HUDEP-2 (cell line): ENCODE measurements around the gene PCDHA4.

Experiments used
- DNase-seq, 76 experiments: peaks; one replicate each; lab custom pipeline; 2025; ENCODE audit not compliant: unreplicated experiment in 76 of 76; lab: John Stamatoyannopoulos, UW

The PCDHA4 gene

DNA sequence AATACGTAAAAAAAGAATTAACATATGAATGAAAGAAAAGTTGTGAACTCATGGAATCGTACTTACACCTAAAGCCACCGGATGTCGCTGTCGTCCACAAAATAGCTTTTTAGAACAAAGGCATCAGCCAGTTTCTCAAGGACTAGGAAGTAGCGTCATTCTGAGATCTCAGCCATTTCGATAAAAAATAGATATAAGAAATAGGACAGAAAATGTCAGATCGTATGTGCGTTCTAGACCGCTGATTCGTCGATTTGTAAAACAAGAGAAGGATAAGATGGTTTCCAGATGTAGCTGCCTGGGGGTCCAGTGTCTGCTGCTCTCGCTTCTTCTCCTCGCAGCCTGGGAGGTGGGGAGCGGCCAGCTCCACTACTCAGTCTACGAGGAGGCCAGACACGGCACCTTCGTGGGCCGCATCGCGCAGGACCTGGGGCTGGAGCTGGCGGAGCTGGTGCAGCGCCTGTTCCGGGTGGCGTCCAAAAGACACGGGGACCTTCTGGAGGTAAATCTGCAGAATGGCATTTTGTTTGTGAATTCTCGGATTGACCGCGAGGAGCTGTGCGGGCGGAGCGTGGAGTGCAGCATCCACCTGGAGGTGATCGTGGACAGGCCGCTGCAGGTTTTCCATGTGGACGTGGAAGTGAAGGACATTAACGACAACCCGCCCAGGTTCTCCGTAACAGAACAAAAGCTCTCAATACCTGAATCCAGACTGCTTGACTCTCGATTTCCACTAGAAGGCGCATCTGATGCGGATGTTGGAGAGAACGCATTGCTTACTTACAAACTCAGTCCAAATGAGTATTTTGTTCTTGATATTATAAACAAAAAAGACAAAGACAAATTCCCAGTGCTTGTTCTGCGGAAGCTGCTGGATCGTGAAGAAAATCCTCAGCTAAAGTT, 49.2 kb downstream of the PCDHA4 start, which contains the start of gene PCDHA10:
PCDHA10 (plus strand) TSS at position 126 of the 903 bp plus-strand sequence; CDS start at position 278, 152 bp downstream.
- no peak for DNase-seq

DNA sequence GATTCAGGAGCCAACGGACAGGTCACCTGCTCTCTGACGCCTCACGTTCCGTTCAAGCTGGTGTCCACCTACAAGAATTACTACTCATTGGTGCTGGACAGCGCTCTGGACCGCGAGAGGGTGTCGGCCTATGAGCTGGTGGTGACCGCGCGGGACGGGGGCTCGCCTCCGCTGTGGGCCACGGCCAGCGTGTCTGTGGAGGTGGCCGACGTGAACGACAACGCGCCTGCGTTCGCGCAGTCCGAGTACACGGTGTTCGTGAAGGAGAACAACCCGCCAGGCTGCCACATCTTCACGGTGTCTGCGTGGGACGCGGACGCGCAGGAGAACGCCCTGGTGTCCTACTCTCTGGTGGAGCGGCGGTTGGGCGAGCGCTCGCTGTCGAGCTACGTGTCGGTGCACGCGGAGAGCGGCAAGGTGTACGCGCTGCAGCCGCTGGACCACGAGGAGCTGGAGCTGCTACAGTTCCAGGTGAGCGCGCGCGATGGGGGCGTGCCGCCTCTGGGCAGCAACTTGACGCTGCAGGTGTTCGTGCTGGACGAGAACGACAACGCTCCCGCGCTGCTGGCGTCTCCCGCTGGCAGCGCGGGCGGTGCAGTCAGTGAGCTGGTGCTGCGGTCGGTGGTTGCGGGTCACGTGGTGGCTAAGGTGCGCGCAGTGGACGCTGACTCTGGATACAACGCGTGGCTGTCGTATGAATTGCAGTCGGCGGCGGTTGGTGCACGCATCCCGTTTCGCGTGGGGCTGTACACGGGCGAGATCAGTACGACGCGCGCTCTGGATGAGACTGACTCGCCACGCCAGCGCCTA, 50.5 kb downstream of the PCDHA4 start:
- no peak for DNase-seq

DNA sequence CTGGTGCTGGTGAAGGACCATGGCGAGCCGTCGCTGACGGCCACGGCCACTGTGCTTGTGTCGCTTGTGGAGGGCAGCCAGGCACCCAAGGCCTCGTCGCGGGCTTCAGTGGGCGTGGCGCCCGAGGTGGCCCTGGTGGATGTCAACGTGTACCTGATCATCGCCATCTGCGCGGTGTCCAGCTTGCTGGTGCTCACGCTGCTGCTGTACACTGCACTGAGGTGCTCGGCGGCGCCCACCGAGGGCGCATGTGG, 51.0 kb downstream of the PCDHA4 start:
- DNase-seq, result no peak

DNA sequence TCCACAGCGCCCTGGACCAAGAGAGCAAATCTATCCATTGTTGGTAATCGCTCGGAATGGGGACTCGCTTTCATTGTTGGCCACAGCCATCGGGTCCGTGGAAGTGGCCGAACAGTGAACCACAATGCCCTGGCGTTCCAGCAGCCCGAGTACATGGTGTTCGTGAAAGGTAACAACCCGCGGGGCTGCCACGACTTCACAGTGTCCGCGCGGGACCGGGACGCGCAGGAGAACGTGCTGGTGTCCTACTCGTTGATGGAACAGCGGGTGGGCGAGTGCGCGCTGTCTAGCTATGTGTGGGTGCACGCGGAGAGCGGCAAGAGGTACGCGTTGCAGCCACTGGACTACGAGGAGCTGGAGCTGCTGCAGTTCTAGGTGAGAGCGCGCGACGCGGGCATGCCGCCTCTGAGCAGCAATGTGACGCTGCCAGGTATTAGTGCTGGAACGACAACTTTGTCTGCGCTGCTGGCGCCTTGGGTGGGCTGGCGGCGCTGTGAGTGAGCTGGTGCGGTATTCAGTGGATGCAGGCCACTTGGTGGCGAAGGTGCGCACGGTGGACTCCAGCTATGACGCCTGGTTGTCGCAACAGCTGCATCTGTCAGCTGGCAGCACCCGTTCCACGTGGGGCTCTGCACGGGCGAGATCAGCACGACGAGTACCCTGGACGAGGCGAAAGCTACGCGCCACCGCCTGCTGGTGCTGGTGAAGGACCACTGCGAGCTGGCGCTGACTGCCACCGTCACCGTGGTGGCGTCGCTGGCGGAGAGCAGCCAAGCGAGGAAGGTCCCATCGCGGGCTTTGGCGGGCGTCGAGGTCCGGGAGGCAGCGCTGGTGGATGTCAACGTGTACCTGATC, 55.8 kb downstream of the PCDHA4 start:
- no peak for DNase-seq
